Bronchial epithelial cell (primary cell): ENCODE measurements around the gene RFTN1. TPM values are rescaled to one million over a fixed set of nuclear protein-coding genes. Genes with fewer than 3 reads are reported as not detected.

Source experiments
- DNase-seq: peaks from one replicate; pipeline ENCODE4 v3.0.0-alpha.2; 2010; ENCODE audit warnings: low read depth
- FAIRE-seq: peaks from 2 replicates; lab custom pipeline; 2011; peaks lifted over from hg19 to GRCh38; lab: Jason Lieb, UNC
- H3K27me3 ChIP-seq: 2 replicates; pipeline ENCODE4 v1.5.1; 2011; ENCODE audit warnings: low read length; ENCODE audit not compliant: control insufficient read depth, insufficient read depth
- H3K36me3 ChIP-seq: 2 replicates; pipeline ENCODE4 v1.5.1; 2011; ENCODE audit warnings: low read length; ENCODE audit not compliant: control insufficient read depth, insufficient read depth
- H3K4me3 ChIP-seq: 2 replicates; pipeline ENCODE4 v1.5.1; 2011; ENCODE audit warnings: mild to moderate bottlenecking, low read depth, low read length, control low read depth
- total RNA-seq: library from RNA; depleted of rRNA; stranded (reverse); fragments of >200 nt; gene quantifications from 2 replicates; pipeline ENCODE4 v1.2.1, GENCODE V29; 2014
- TF ChIP-seq, protein P1 (sequence below): IDR thresholded peaks from 2 replicates; pipeline ENCODE4 v1.5.1; 2011; ENCODE audit warnings: mild to moderate bottlenecking, moderate library complexity, low read length, control low read depth, inconsistent platforms; ENCODE audit not compliant: insufficient read depth, severe bottlenecking

RFTN1 gene, protein sequence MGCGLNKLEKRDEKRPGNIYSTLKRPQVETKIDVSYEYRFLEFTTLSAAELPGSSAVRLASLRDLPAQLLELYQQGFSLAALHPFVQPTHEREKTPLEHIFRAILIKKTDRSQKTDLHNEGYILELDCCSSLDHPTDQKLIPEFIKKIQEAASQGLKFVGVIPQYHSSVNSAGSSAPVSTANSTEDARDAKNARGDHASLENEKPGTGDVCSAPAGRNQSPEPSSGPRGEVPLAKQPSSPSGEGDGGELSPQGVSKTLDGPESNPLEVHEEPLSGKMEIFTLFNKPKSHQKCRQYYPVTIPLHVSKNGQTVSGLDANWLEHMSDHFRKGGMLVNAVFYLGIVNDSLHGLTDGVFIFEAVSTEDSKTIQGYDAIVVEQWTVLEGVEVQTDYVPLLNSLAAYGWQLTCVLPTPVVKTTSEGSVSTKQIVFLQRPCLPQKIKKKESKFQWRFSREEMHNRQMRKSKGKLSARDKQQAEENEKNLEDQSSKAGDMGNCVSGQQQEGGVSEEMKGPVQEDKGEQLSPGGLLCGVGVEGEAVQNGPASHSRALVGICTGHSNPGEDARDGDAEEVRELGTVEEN
- total RNA-seq: 8.4 and 9.2 TPM in 2 replicates

DNA sequence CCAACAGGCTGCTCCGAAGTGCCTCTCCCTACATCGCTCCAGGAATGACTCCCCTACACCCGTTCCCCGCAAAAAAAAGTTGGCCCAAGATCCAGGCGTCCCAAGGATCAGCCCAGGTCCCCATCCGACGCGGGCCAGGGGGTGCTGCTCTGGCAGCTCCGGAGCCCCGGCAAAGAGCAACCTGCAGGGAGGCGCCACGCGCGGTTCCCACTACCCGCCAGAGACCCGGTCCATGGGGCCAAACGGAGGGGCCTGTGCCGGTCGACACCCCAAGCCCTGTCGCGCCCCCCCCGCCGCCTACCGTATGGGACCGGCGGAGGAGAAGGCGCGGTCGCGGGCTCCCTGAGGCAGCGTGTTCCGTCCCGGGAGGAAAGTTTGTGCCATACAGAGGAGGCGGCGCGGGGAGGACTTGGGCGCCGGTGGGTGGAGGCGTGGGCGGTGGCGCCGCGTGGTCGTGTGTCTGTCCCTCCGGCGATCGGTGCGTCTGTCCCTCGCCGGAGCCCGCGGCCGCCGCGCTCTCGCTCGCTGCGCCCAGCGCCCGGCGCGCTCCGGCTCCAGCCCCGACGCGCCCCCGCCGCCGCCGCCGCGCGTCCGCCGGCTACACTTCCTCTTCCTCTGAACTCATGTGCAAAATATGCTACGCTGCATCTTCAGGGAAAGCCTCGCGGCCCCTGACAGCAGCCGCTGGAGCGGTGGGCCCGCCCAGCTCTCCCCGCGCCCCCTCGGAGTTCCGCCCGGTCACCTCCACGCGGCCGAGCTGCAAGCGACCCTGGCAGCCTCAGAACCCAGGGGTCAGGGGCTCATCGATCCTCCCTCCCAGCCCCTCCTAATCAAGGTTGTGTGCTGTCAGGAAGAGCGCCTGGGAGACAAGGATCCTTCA is at the start of gene RFTN1:
Gene RFTN1, minus strand, starts transcription at position 559 of the 880 bp plus-strand sequence. CDS start 19,830 bp downstream, outside the sequence.
- FAIRE-seq: no peak
- peak; percentile 39 for DNase-seq
- Histone ChIP-seq H3K36me3 (no peaks in the 10 kb centered on the region), H3K4me3 (peak within 1 kb of the TSS; percentile 75), H3K27me3 (no peaks in the 10 kb centered on the region)
- TF ChIP-seq, protein P1, sequence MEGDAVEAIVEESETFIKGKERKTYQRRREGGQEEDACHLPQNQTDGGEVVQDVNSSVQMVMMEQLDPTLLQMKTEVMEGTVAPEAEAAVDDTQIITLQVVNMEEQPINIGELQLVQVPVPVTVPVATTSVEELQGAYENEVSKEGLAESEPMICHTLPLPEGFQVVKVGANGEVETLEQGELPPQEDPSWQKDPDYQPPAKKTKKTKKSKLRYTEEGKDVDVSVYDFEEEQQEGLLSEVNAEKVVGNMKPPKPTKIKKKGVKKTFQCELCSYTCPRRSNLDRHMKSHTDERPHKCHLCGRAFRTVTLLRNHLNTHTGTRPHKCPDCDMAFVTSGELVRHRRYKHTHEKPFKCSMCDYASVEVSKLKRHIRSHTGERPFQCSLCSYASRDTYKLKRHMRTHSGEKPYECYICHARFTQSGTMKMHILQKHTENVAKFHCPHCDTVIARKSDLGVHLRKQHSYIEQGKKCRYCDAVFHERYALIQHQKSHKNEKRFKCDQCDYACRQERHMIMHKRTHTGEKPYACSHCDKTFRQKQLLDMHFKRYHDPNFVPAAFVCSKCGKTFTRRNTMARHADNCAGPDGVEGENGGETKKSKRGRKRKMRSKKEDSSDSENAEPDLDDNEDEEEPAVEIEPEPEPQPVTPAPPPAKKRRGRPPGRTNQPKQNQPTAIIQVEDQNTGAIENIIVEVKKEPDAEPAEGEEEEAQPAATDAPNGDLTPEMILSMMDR: no peak

- DNase-seq (no peak), FAIRE-seq (no peak)
- TF ChIP-seq, protein P1: no peak
- Histone ChIP-seq H3K4me3 (no peak overlapping the region), H3K27me3 (no peaks in the 10 kb centered on the region), H3K36me3 (no peaks in the 10 kb centered on the region)
Observed at GRCh38 chr3:16559653-16560365, 46.3 kb upstream of the RFTN1 start.

- Histone ChIP-seq H3K27me3 (no peaks in the 10 kb centered on the region), H3K36me3 (no peaks in the 10 kb centered on the region), H3K4me3 (no peak overlapping the region)
- no peak for FAIRE-seq
- TF ChIP-seq, protein P1: no peak
- DNase-seq: no peak
Observed at GRCh38 chr3:16554126-16554525, 40.6 kb upstream of the RFTN1 start.

DNA sequence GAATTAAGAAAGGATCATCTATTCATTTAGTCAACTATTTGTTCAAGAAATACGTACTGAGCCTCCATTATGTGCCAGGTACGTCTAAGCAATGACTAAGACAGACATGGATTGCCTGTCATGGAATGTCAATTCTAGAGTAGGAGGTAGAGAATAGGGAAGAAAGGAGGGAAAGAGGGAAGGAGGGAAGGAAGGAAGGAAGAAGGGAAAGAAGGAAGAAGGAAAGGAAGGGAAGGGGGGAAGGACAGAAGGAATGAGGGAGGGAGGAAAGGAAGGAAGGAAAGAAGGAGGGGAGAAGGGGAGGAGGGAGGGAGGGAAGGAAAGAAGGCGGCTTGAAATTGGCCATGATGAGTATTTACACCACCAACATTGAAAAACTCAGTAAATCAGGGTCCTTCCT is 39.3 kb upstream of the RFTN1 start:
- H3K4me3 ChIP-seq: no peak overlapping the region
- FAIRE-seq (no peak), DNase-seq (no peak)
- TF ChIP-seq, protein P1: no peak
- no peaks in the 10 kb centered on the region for H3K36me3 ChIP-seq
- no peaks in the 10 kb centered on the region for H3K27me3 ChIP-seq

DNA sequence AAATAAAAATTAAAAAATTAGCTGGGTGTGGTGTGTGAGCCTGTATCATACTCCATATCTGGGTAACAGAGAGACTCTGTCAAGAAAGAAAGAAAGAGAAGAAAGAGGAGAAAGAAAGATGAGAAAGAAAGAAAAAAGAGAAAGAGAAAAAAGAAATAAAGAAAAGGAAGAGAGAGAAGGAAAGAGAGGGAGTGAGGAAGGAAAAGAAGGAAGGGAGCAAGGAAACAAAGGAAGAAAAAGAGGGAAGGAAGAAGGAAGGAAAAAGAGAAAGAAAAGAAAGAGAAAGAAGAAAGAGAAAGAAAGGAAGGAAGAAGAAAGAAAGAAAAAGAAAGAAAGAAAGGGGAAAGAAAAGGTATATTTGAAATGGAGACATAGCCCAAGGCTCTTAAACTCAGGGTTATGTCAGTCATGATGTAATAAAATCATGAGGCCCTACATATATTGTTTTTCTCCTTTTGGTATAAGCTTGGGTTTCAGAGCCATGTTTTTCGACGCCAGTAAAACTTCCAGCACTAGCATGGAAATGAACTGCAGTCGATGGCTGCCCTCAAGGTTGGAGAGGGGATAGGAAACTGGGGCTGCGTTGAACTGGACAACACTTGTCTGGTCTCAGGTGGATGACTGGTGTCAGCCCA is 38.0 kb upstream of the RFTN1 start:
- FAIRE-seq: no peak
- Histone ChIP-seq H3K4me3 (no peak overlapping the region), H3K36me3 (no peaks in the 10 kb centered on the region), H3K27me3 (no peaks in the 10 kb centered on the region)
- no peak for DNase-seq
- TF ChIP-seq, protein P1: no peak
